ENCODE measurements around the gene ATG7. TPM values are rescaled to one million over a fixed set of nuclear protein-coding genes. Genes with fewer than 3 reads are reported as not detected.

Gene ATG7
- total RNA-seq, 1 experiment from 2014 or later: 29.3 TPM

- intact Hi-C loops (cut with micrococcal nuclease): no loop called here
- Histone ChIP-seq H3K27ac (ENCODE audit: low read depth, low read length) (no peak overlapping the region), H3K27me3 (ENCODE audit: insufficient read depth, low read length) (no peaks in the 10 kb centered on the region), H3K9me3 (ENCODE audit: control insufficient read depth in 1 of 2, insufficient read depth in 1 of 2, low read depth in 1 of 2, low read length in 2 of 2) (no peaks in the 10 kb centered on the region), H3K4me3 (replicated peaks in 1 of 2; ENCODE audit: low read depth in 1 of 2, low read length in 2 of 2) (no peak overlapping the region), H3K4me1 (ENCODE audit: control insufficient read depth in 1 of 2, insufficient read depth in 2 of 2, low read length in 2 of 2) (peaks cover 0 to 1% of the 10 kb centered on the region in 2 experiments; a peak in 1 of 4 replicates), H3K9me2 (ENCODE audit: insufficient read depth) (no peaks in the 10 kb centered on the region), H3K9ac (ENCODE audit: low read length) (no peak overlapping the region), H3K36me3 (ENCODE audit: control insufficient read depth in 1 of 2, insufficient read depth in 2 of 2, low read length in 2 of 2) (no peaks in the 10 kb centered on the region), H3K4me2 (ENCODE audit: low read length) (no peak overlapping the region), H4K20me1 (ENCODE audit: insufficient read depth) (no peaks in the 10 kb centered on the region), H2AFZ (ENCODE audit: low read depth, low read length, poor library complexity, severe bottlenecking) (no peak overlapping the region), H3K79me2 (ENCODE audit: insufficient read depth, low read length) (peaks cover 21% of the 10 kb centered on the region; the same call in 1 of the 2 replicates)
- BruUV-seq (replicated peaks): no TSS peak
- CTCF ChIA-PET: no interaction called here
- DNase-seq (ENCODE audit: low read depth, low spot score) (no peak), ATAC-seq (no peak)
- POLR2A ChIA-PET: interaction anchor here (1.0 kb wide), 1 partner anchor 12 kb away, joined by 3 read pairs; no protein-coding TSS in a partner anchor
- RAD21 ChIA-PET (ENCODE audit: low non-redundant PET in 1 of 2, low total read pairs in 2 of 2, uncharacterized antibody in 2 of 2, unreplicated experiment in 2 of 2): no interaction called here
- TF ChIP-seq, protein P1, sequence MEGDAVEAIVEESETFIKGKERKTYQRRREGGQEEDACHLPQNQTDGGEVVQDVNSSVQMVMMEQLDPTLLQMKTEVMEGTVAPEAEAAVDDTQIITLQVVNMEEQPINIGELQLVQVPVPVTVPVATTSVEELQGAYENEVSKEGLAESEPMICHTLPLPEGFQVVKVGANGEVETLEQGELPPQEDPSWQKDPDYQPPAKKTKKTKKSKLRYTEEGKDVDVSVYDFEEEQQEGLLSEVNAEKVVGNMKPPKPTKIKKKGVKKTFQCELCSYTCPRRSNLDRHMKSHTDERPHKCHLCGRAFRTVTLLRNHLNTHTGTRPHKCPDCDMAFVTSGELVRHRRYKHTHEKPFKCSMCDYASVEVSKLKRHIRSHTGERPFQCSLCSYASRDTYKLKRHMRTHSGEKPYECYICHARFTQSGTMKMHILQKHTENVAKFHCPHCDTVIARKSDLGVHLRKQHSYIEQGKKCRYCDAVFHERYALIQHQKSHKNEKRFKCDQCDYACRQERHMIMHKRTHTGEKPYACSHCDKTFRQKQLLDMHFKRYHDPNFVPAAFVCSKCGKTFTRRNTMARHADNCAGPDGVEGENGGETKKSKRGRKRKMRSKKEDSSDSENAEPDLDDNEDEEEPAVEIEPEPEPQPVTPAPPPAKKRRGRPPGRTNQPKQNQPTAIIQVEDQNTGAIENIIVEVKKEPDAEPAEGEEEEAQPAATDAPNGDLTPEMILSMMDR (IDR thresholded peaks at IDR 0.05 in 2 of 3, conservative IDR thresholded peaks at IDR 0.05 in 1 of 3; ENCODE audit: borderline replicate concordance in 1 of 3, insufficient read depth in 1 of 3, low read depth in 2 of 3, low read length in 2 of 3): no peak
- TF ChIP-seq REST (IDR thresholded peaks at IDR 0.05; ENCODE audit: low read depth) (no peak), POLR2AphosphoS5 (IDR thresholded peaks at IDR 0.05; ENCODE audit: low read depth, low read length) (no peak), SIN3A (IDR thresholded peaks at IDR 0.05; ENCODE audit: low read depth) (no peak), EZH2 (IDR thresholded peaks at IDR 0.05) (no peak), ZNF274 (IDR thresholded peaks at IDR 0.05; ENCODE audit: low read depth, low read length) (no peak)
- TF ChIP-seq, protein P2, sequence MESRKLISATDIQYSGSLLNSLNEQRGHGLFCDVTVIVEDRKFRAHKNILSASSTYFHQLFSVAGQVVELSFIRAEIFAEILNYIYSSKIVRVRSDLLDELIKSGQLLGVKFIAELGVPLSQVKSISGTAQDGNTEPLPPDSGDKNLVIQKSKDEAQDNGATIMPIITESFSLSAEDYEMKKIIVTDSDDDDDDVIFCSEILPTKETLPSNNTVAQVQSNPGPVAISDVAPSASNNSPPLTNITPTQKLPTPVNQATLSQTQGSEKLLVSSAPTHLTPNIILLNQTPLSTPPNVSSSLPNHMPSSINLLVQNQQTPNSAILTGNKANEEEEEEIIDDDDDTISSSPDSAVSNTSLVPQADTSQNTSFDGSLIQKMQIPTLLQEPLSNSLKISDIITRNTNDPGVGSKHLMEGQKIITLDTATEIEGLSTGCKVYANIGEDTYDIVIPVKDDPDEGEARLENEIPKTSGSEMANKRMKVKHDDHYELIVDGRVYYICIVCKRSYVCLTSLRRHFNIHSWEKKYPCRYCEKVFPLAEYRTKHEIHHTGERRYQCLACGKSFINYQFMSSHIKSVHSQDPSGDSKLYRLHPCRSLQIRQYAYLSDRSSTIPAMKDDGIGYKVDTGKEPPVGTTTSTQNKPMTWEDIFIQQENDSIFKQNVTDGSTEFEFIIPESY (IDR thresholded peaks at IDR 0.05; ENCODE audit: extremely low read depth, insufficient replicate concordance, low read length): no peak
Observed at GRCh38 chr3:11606865-11607440, 334.8 kb downstream of the ATG7 start.

Other genes starting within 250 kb of the ATG7 start
- gene HRH1, start 117.9 kb upstream of the ATG7 start, total RNA-seq (2021; ENCODE audit: unreplicated experiment): 7.0 TPM

Measured in HCT116 (cell line).